GM10847 (cell line): ENCODE data around the gene CTDSPL.

Experiments
- POLR2A ChIP-seq: IDR thresholded peaks from 2 replicates; pipeline ENCODE4 v1.6.1; 2011; ENCODE audit not compliant: insufficient read length; ENCODE audit errors: extremely low read depth

CTDSPL gene

GRCh38 chr3:37954881-37955280, 93.2 kb downstream of the CTDSPL start:
- no peak for TF ChIP-seq POLR2A

DNA sequence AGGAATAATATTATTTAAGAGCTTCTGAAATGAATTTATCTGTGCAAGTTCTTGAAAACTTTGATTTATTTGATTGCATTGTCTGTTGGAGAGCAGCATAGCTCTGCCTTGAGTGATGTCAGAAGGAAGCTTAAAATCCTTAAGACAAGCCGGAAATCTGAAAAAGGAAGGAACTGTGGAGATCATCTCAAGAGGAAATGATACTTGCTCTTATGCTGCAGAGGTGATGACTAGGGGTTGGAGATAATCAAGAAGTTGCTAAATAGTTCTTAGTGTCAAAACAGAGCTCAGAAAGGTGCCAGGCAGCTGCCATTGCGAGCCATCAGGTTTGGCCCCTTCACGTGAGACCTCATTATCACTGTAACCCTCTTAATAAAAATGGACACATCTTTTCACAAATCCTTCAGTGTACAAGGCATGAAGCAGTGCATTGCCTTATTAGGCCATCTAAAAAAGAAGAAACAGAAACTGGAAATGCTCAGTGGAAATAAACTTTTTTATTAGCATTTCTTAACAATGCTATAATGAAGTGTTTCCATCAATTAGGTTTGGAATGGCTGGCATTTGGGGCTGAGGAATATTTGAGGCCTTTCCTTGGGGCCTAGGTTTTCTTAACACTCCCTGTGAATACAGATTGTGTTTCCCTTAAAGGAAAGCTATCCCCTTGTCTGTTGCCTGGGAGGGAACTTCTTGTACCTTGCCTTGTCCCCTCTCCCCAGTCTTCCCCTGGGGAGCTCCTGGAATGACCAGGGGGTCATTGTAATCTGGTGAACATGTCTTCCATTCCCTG, 94.4 kb downstream of the CTDSPL start:
- TF ChIP-seq POLR2A = no peak

GRCh38 chr3:37956723-37957538, 95.3 kb downstream of the CTDSPL start:
- no peak for TF ChIP-seq POLR2A

GRCh38 chr3:37957539-37957936, 95.9 kb downstream of the CTDSPL start:
- TF ChIP-seq POLR2A = no peak

DNA sequence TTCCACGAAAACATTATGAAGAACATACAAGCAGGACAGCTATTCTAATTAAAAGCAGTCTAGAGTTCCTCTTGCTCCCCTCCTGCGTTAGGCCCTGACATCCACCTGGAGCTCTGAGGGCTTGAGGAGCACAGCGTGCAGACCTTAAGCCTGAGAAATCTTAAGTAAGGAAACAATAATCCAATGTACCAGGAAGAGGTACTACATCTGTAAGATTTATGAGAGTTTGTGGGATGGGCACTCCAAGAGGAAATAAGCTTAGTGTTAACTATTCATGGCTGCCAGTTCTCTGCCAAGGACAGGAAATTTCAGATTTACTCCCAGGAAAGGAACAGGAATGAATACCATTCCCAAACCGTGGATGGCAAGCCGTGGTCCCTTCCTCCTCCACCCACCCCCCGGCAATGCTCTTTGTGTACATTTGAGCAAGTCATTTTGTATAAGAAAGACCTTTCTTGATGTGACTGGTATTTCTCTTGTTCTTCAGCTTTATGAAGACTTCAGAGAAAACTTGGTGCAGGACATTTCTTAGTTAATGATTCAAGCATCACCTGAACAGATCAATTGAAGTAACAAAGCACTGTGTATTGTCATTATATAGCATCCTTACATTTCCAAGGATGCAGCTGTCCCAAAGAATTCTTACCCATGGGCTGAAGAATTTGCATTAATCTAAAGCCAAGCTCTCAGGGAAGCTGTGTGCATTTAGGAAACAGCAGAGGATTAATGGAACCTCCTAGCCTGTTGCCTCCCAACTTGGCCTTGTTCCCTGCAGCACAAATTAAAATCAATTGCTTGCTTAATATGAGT, 100.1 kb downstream of the CTDSPL start:
- TF ChIP-seq POLR2A = no peak

DNA sequence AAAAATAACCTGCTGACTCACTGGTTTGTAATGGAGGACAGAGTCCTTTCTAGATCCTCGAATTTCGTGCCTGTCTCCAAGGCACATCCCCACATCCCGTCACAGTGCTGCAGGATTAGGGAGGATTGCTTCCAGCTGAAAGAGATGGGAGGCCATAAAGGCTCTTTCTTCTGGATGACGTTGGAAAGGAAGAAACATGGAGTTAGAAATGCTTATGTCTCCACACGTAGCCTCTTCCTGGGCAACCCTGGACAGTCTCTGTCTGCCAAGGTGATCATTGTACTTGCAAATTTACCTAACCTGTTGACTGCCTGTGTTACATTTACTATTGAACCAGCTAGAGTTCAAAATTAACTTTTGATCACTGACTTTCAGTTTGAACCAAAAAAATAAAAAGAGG, 101.3 kb downstream of the CTDSPL start:
- no peak for TF ChIP-seq POLR2A

- no peak for TF ChIP-seq POLR2A
These were observed 102.0 kb downstream of the CTDSPL start for GRCh38 chr3:37963635-37964034.

DNA sequence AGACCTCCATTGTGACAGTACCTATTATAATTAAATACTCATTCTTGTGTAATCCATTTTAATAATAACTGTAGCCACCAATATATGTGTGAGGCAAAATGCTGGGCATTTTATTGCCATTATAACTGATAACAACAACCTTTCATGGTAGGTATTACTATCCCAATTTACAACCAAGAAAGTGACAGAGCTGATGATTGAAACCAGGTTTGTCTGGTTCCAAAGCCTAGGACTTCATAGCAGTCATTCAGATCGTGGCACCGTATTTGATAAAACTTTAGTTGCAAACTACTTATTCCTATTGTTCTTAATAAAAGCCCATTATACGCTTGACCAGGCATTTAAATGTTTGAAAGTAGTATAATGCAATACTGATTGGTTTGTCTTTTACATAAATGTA, 102.5 kb downstream of the CTDSPL start:
- no peak for TF ChIP-seq POLR2A

- no peak for TF ChIP-seq POLR2A
These were observed 103.0 kb downstream of the CTDSPL start for GRCh38 chr3:37964716-37965115.

DNA sequence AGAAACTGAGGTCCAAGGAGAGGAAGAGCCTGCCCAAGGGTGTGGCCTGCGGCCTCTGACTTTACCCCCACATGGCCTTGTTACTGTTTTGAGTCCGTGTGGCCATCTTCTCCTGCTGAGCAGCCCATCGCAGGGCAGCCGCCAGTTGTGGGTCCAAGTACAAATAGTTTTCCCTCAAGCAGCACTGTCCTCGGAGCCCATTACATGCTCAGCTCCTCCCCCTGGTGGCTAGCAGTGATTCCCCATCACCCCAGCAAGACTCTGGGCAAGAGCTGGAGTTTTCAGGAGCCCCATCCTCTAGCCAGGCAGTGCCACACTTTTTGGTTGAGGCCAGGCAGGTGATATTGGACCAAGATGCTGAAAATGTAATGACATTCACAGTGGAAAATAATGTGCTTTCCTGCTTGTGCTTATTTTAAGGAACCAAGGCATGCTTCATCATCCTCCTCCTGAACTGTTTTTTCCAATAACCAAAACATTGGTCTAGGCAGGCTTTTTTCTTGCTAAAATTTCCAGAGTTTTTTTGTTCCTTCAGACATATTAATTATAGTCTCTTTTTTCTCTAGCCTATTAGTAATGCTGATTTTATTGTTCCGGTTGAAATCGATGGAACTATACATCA, 105.7 kb downstream of the CTDSPL start:
- no peak for TF ChIP-seq POLR2A

DNA sequence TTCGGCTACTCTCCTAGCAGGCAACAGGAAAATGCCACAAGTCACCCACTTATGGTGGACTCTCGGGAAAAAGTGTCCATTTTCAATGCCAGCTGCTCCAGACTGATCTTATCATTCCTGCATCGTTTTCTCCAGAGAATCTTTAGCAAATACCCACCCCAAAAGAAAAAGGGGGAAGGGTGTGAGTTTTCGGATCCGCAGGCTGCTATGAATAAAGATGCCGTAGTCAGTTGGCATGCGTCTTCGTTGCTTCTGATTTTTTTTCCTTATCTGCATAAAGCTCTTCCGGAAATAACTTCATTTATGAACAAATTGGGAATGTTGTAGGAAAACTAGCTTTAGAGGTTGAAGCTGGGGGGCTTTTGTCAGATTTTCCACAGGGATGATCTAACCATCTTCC, 106.5 kb downstream of the CTDSPL start:
- no peak for TF ChIP-seq POLR2A

GRCh38 chr3:37968813-37969595, 107.3 kb downstream of the CTDSPL start:
- TF ChIP-seq POLR2A = no peak

DNA sequence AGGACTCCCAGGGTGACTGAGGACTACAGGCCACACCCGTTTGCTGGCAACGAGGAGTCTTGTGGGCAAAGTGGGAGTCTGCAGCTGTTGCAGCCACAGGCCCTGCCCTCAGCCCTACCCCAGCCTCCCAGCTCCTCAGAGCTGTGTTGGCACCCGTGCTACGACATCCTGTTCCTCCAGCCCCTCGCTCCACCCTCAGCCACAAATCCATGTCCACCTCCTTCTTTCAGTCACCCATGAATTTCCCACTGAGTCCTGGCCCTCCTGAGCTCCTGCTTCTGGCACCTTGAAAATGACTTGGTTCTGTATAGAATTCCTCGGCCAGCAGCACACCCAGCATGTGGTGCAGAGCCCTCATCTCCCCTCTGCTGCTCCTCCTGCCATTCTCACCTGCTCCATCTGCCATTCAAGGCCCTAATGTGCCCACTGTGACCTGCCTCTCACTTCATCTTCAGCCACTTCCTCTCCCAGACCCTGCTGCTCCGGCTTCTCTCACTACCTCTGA, 108.0 kb downstream of the CTDSPL start:
- no peak for TF ChIP-seq POLR2A

GRCh38 chr3:37970802-37971201, 109.1 kb downstream of the CTDSPL start:
- no peak for TF ChIP-seq POLR2A

DNA sequence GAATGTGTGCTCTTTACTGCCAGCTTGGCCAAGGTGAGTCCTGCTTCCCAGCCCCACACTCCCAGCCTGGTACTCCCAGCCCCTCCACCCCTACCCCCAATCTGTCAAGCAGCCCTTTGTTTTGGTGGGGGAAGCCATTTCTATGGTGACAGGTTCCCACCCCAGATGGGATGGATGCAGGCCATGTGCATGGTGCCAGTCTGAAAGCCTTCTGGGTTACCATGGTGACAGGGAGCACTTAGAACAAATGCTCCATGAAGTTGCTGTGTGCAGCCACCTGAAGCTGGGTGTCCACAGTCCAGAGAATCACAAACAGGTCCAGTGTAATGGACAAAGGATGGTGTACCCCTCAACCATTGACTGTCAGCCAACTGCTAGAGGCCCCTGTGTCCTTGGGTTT, 109.8 kb downstream of the CTDSPL start:
- TF ChIP-seq POLR2A = no peak
